Psoas muscle (tissue), 8 donors: ENCODE measurements around the gene SCNN1G. TPM values are rescaled to one million over a fixed set of nuclear protein-coding genes. Genes with fewer than 3 reads are reported as not detected.

ENCODE experiments used
- ATAC-seq, 4 donors: fragments of 200-7000 bp; cut with Tn5 transposase; one replicate each; pipeline ENCODE4 v1.9.1; 2020; ENCODE audit warnings: moderate library complexity in 3 of 4, mild to moderate bottlenecking in 2 of 4
- DNase-seq, 2 donors: peaks; one replicate each; pipeline ENCODE4 v3.0.0-alpha.2; 2020
- H3K27ac ChIP-seq: fragments of 200-600 bp; one replicate; pipeline ENCODE4 v1.8.0; 2022
- H3K27me3 ChIP-seq, 3 donors: fragments of 200-600 bp in 1 of 3; one replicate each; pipeline versions ENCODE4 v1.6.1 to v1.8.0; 2013 to 2022; ENCODE audit warnings: low read length in 2 of 3, mild to moderate bottlenecking in 2 of 3, moderate library complexity in 1 of 3; ENCODE audit not compliant: insufficient read depth in 3 of 3
- H3K36me3 ChIP-seq, 2 donors: fragments of 200-600 bp in 1 of 2; one replicate each; pipeline versions ENCODE4 v1.6.1 to v1.8.0; 2013 to 2022; ENCODE audit warnings: low read depth in 1 of 2, mild to moderate bottlenecking in 1 of 2, moderate library complexity in 1 of 2; ENCODE audit not compliant: insufficient read depth in 1 of 2
- H3K4me1 ChIP-seq: fragments of 200-600 bp; one replicate; pipeline ENCODE4 v1.8.0; 2022
- H3K4me3 ChIP-seq: fragments of 200-600 bp; one replicate; pipeline ENCODE4 v1.8.0; 2022; ENCODE audit warnings: mild to moderate bottlenecking
- H3K9me3 ChIP-seq: fragments of 200-600 bp; one replicate; pipeline ENCODE4 v1.8.0; 2022
- CTCF ChIP-seq: fragments of 200-600 bp; IDR thresholded peaks from one replicate; pipeline ENCODE4 v1.8.0; 2022; ENCODE audit warnings: antibody characterized with exemption
- WGBS, 3 donors: extraction: QIAGEN DNeasy Blood & Tissue Kit; methylation state at CpG; one replicate each; pipeline versions ENCODE4 v1.1.6 to v1.1.7; 2013; 5-methylcytosine and 5-hydroxymethylcytosine counted together
- intact Hi-C, 2 donors: fragments of 100-400 bp; cut with DNase I; formaldehyde crosslinking; loops; one replicate each; pipeline versions ENCODE4 v1.11.0 to v1.14.2; 2022
- polyA plus RNA-seq, 3 donors: library from polyadenylated mRNA; stranded (reverse); fragments of 200-250 nt; gene quantifications; one replicate each; pipeline ENCODE4 v1.2.3, GENCODE V29; 2013
- total RNA-seq, 4 donors: library from RNA; stranded (reverse); fragmentation: NEBNext Ultra II Directional in 2 of 4; extraction: Animal tissue kit (Norgen Biotek cat#: 25700) in 2 of 4; gene quantifications; one replicate each; pipeline versions ENCODE4 v1.2.1 to v1.2.4, GENCODE V29; 2021 to 2023
- donor health status: healthy with polysubstance abuse.
- donor health status: DM: no; HTN: no; CAD: no; lungs with moderate emphysema.
- donor health status: Bipolar disorder and iron deficiency.
- donor health status: healthy.
- donor health status: DM: yes; HTN: yes; CAD: no.
- donor health status: DM: no; HTN: no; CAD: no.
- donor health status: DM: no; HTN: no; CAD: no.
- donor health status: DM: yes; HTN: yes; CAD: no.

The SCNN1G gene
- total and polyA plus RNA-seq, 7 donors: 0.01 to 0.08 TPM; not detected in 5

- WGBS, 3 donors: 89 to 94% (median 91%) methylated on average over 4 of the region's 4 CpGs
Observed at GRCh38 chr16:23229714-23230113, 47.2 kb downstream of the SCNN1G start.

GRCh38 chr16:23232806-23233205, 50.3 kb downstream of the SCNN1G start:
- 40 to 45% (median 42%) methylated on average over 2 of the region's 2 CpGs for WGBS, 3 donors
- no peak for ATAC-seq
- H3K27ac ChIP-seq: no peak overlapping the region
- intact Hi-C loops: no loop called here
- no peak for TF ChIP-seq CTCF
- H3K9me3 ChIP-seq: no peaks in the 10 kb centered on the region
- H3K4me1 ChIP-seq: no peaks in the 10 kb centered on the region
- H3K4me3 ChIP-seq: no peak overlapping the region
- DNase-seq: no peak
- peaks cover 0 to 4% (median 0%) of the 10 kb centered on the region in 3 donors for H3K27me3 ChIP-seq
- H3K36me3 ChIP-seq: no peaks in the 10 kb centered on the region

More at GRCh38 chr16:23229714-23230113, 47.2 kb downstream of the SCNN1G start:
- ATAC-seq (no peak), DNase-seq (no peak)
- TF ChIP-seq CTCF: no peak
- Histone ChIP-seq H3K4me3 (no peak overlapping the region), H3K27me3 (no peaks in the 10 kb centered on the region), H3K36me3 (no peaks in the 10 kb centered on the region), H3K4me1 (no peaks in the 10 kb centered on the region), H3K9me3 (no peaks in the 10 kb centered on the region), H3K27ac (no peak overlapping the region)
- intact Hi-C loops: no loop called here

GRCh38 chr16:23235176-23235575, 52.6 kb downstream of the SCNN1G start:
- ATAC-seq (no peak), DNase-seq (no peak)
- Histone ChIP-seq H3K27me3 (peaks cover 0 to 4% (median 0%) of the 10 kb centered on the region in 3 donors), H3K4me3 (no peak overlapping the region), H3K4me1 (no peaks in the 10 kb centered on the region), H3K27ac (no peak overlapping the region), H3K9me3 (no peaks in the 10 kb centered on the region), H3K36me3 (no peaks in the 10 kb centered on the region)
- intact Hi-C loops: no loop called here
- no peak for TF ChIP-seq CTCF
- 91% methylated on average over 4 of the region's 4 CpGs for WGBS, 3 donors

- 84 to 95% (median 88%) methylated on average over 1 of the region's 1 CpG for WGBS, 3 donors
- DNase-seq (no peak), ATAC-seq (no peak)
- intact Hi-C loops: no loop called here
- Histone ChIP-seq H3K27me3 (peaks cover 0 to 4% (median 0%) of the 10 kb centered on the region in 3 donors), H3K9me3 (no peaks in the 10 kb centered on the region), H3K27ac (no peak overlapping the region), H3K4me3 (no peak overlapping the region), H3K4me1 (no peaks in the 10 kb centered on the region), H3K36me3 (no peaks in the 10 kb centered on the region)
- TF ChIP-seq CTCF: no peak
Observed at GRCh38 chr16:23236983-23237382, 54.4 kb downstream of the SCNN1G start.

GRCh38 chr16:23240994-23241393, 58.4 kb downstream of the SCNN1G start:
- intact Hi-C loops: no loop called here
- WGBS, 3 donors: 78 to 86% (median 83%) methylated on average over 1 of the region's 1 CpG
- DNase-seq (no peak), ATAC-seq (no peak)
- no peaks in the 10 kb centered on the region for H3K36me3 ChIP-seq
- peaks cover 0 to 4% (median 0%) of the 10 kb centered on the region in 3 donors for H3K27me3 ChIP-seq
- no peak overlapping the region for H3K27ac ChIP-seq
- H3K9me3 ChIP-seq: no peaks in the 10 kb centered on the region
- H3K4me1 ChIP-seq: no peaks in the 10 kb centered on the region
- no peak overlapping the region for H3K4me3 ChIP-seq
- TF ChIP-seq CTCF: no peak
